ENCODE data around the gene FBLN2. TPM values are rescaled to one million over a fixed set of nuclear protein-coding genes. Genes with fewer than 3 reads are reported as not detected.

Gene FBLN2
- total RNA-seq, 1 donor from 2014 or later, result 5.8 TPM

- Mint-ChIP-seq H3K9me3 (ENCODE audit: low read depth) (no peaks in the 10 kb centered on the region), H3K4me3 (ENCODE audit: low read depth) (no peak overlapping the region), H3K4me1 (ENCODE audit: low read depth) (peaks cover 9% of the 10 kb centered on the region), H3K27me3 (peaks cover 5% of the 10 kb centered on the region), H3K36me3 (ENCODE audit: insufficient read depth) (no peaks in the 10 kb centered on the region), H3K27ac (peak overlapping the region; percentile 50)
- TF ChIP-seq CTCF (IDR thresholded peaks at IDR 0.05; ENCODE audit: unreplicated experiment), result no peak
- DNase-seq (ENCODE audit: low spot score, unreplicated experiment), result no peak
Observed at GRCh38 chr3:13623101-13623654, 74.3 kb downstream of the FBLN2 start.

- TF ChIP-seq CTCF (IDR thresholded peaks at IDR 0.05; ENCODE audit: unreplicated experiment), result no peak
- no peak overlapping the region for H3K4me3 Mint-ChIP-seq (ENCODE audit: low read depth)
- H3K9me3 Mint-ChIP-seq (ENCODE audit: low read depth), result no peaks in the 10 kb centered on the region
- peaks cover 5% of the 10 kb centered on the region for H3K27me3 Mint-ChIP-seq
- peaks cover 9% of the 10 kb centered on the region for H3K4me1 Mint-ChIP-seq (ENCODE audit: low read depth)
- no peak for DNase-seq (ENCODE audit: low spot score, unreplicated experiment)
- no peak overlapping the region for H3K27ac Mint-ChIP-seq
- no peaks in the 10 kb centered on the region for H3K36me3 Mint-ChIP-seq (ENCODE audit: insufficient read depth)
Observed at GRCh38 chr3:13624021-13624420, 75.1 kb downstream of the FBLN2 start.

GRCh38 chr3:13624671-13625125, 75.8 kb downstream of the FBLN2 start:
- H3K27ac Mint-ChIP-seq, result no peak overlapping the region

GRCh38 chr3:13626396-13626795, 77.5 kb downstream of the FBLN2 start:
- DNase-seq (ENCODE audit: low spot score, unreplicated experiment), result no peak
- H3K27me3 Mint-ChIP-seq, result peaks cover 8% of the 10 kb centered on the region
- no peaks in the 10 kb centered on the region for H3K36me3 Mint-ChIP-seq (ENCODE audit: insufficient read depth)
- no peak overlapping the region for H3K27ac Mint-ChIP-seq
- TF ChIP-seq CTCF (IDR thresholded peaks at IDR 0.05; ENCODE audit: unreplicated experiment), result no peak
- H3K9me3 Mint-ChIP-seq (ENCODE audit: low read depth), result no peaks in the 10 kb centered on the region
- no peak overlapping the region for H3K4me3 Mint-ChIP-seq (ENCODE audit: low read depth)
- peaks cover 9% of the 10 kb centered on the region for H3K4me1 Mint-ChIP-seq (ENCODE audit: low read depth)

More at GRCh38 chr3:13624671-13625125, 75.8 kb downstream of the FBLN2 start:
- no peaks in the 10 kb centered on the region for H3K9me3 Mint-ChIP-seq (ENCODE audit: low read depth)
- peaks cover 9% of the 10 kb centered on the region for H3K4me1 Mint-ChIP-seq (ENCODE audit: low read depth)
- TF ChIP-seq CTCF (IDR thresholded peaks at IDR 0.05; ENCODE audit: unreplicated experiment), result no peak
- no peak for DNase-seq (ENCODE audit: low spot score, unreplicated experiment)
- no peaks in the 10 kb centered on the region for H3K36me3 Mint-ChIP-seq (ENCODE audit: insufficient read depth)
- no peak overlapping the region for H3K4me3 Mint-ChIP-seq (ENCODE audit: low read depth)
- peaks cover 8% of the 10 kb centered on the region for H3K27me3 Mint-ChIP-seq

- Mint-ChIP-seq H3K4me1 (ENCODE audit: low read depth) (peaks cover 9% of the 10 kb centered on the region), H3K27me3 (peaks cover 8% of the 10 kb centered on the region), H3K4me3 (ENCODE audit: low read depth) (no peak overlapping the region), H3K9me3 (ENCODE audit: low read depth) (no peaks in the 10 kb centered on the region), H3K36me3 (ENCODE audit: insufficient read depth) (no peaks in the 10 kb centered on the region), H3K27ac (no peak overlapping the region)
- no peak for TF ChIP-seq CTCF (IDR thresholded peaks at IDR 0.05; ENCODE audit: unreplicated experiment)
- DNase-seq (ENCODE audit: low spot score, unreplicated experiment), result no peak
Observed at GRCh38 chr3:13626915-13627460, 78.1 kb downstream of the FBLN2 start.
